Lower leg skin (tissue), 3 donors: ENCODE results near the gene CEP128.

ENCODE experiments used
- CTCF ChIP-seq, 3 donors: fragments of 450-650 bp; IDR thresholded peaks; one replicate each; pipeline ENCODE4 v1.5.1; 2016; ENCODE audit warnings: antibody characterized with exemption in 3 of 3, mild to moderate bottlenecking in 3 of 3, moderate library complexity in 2 of 3
- POLR2A ChIP-seq, 2 donors: fragments of 450-650 bp; IDR thresholded peaks; one replicate each; pipeline ENCODE4 v1.6.1; 2016 to 2017; ENCODE audit warnings: antibody characterized with exemption in 2 of 2, mild to moderate bottlenecking in 1 of 2, moderate library complexity in 1 of 2

GRCh38 chr14:80844872-80845271 lies 96.7 kb downstream of the CEP128 start:
- TF ChIP-seq CTCF (IDR thresholded peaks at IDR 0.05), result no peak
- TF ChIP-seq POLR2A (IDR thresholded peaks at IDR 0.05), result no peak
